Measurements from ENCODE around the gene SEMA3D. TPM values are rescaled to one million over a fixed set of nuclear protein-coding genes. Genes with fewer than 3 reads are reported as not detected.

SEMA3D gene
- total and polyA plus RNA-seq, 4 donors, result 0.53 to 49.0 (median 2.6) TPM

DNA sequence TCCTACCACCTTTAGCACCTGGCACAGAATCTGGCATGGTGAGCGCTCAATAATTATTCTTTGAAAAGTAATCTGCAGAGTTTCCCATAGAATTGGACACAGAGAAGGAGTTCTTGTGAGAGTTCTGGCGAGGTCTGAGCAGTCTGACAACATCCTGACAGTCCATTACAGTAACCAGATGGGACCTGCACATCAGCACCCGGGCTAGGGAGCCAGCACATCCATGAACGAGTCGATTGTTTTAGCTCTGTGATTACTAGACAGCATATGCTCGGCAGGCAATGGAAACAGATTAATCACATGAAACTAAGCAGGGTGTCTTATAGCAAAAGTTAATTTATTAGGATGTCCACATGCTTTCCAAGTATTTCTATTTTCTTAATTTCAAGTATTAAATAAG lies 96.7 kb downstream of the SEMA3D start:
- ATAC-seq (ENCODE audit: insufficient read depth, low FRiP score) (no peak), DNase-seq (peak; percentile 79 to 95 (median 86))
- 64 to 85% methylated on average over 6 of the region's 6 CpGs for WGBS, 2 donors
- no peak overlapping the region for H3K27ac ChIP-seq (ENCODE audit: low read depth in 1 of 2, low read length in 1 of 2)
- no peak overlapping the region for H3K9ac ChIP-seq (ENCODE audit: insufficient read depth in 1 of 2, low read length in 2 of 2)
- H3K9me3 ChIP-seq (ENCODE audit: control insufficient read depth in 4 of 4, insufficient read depth in 3 of 4, low read length in 3 of 4), result no peaks in the 10 kb centered on the region
- no peaks in the 10 kb centered on the region for H3K36me3 ChIP-seq (ENCODE audit: control insufficient read depth in 4 of 4, insufficient read depth in 4 of 4, low read length in 4 of 4)
- TF ChIP-seq, protein P1, sequence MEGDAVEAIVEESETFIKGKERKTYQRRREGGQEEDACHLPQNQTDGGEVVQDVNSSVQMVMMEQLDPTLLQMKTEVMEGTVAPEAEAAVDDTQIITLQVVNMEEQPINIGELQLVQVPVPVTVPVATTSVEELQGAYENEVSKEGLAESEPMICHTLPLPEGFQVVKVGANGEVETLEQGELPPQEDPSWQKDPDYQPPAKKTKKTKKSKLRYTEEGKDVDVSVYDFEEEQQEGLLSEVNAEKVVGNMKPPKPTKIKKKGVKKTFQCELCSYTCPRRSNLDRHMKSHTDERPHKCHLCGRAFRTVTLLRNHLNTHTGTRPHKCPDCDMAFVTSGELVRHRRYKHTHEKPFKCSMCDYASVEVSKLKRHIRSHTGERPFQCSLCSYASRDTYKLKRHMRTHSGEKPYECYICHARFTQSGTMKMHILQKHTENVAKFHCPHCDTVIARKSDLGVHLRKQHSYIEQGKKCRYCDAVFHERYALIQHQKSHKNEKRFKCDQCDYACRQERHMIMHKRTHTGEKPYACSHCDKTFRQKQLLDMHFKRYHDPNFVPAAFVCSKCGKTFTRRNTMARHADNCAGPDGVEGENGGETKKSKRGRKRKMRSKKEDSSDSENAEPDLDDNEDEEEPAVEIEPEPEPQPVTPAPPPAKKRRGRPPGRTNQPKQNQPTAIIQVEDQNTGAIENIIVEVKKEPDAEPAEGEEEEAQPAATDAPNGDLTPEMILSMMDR (IDR thresholded peaks at IDR 0.05; ENCODE audit: control extremely low read depth, extremely low read depth), result no peak
- H3K4me3 ChIP-seq, result no peak overlapping the region
- H3K27me3 ChIP-seq (ENCODE audit: control insufficient read depth in 3 of 3, insufficient read depth in 3 of 3, low read length in 2 of 3), result no peaks in the 10 kb centered on the region
- peaks cover 0 to 38% (median 0%) of the 10 kb centered on the region in 5 donors for H3K4me1 ChIP-seq (ENCODE audit: control insufficient read depth in 5 of 5, insufficient read depth in 5 of 5, low read length in 5 of 5)

DNA sequence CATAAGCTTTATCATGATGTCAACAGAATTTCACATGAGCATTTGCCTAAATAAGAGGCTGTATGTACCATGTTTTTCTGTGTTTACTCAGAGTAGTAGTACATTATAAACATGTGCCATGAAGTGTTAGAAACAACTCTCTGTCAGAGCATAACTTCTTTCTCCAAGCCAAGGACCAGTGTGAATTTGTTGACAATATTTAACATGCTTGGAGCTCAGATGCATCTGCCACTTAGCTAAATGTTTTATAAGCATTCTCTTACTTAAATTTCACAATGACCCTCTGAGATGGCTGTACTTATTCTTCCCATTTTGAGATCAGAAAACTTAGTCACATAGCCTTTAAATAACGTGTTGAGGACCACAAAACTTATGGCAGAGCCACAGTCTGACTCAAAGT lies 105.0 kb downstream of the SEMA3D start:
- TF ChIP-seq, protein P1 (IDR thresholded peaks at IDR 0.05; ENCODE audit: control extremely low read depth, extremely low read depth), result no peak
- H3K4me3 ChIP-seq, result no peak overlapping the region
- DNase-seq (peak in 2 of 3 donors; percentile 80 to 85), ATAC-seq (ENCODE audit: insufficient read depth, low FRiP score) (no peak)
- 61 to 63% methylated on average over 1 of the region's 1 CpG for WGBS, 2 donors
- H3K27ac ChIP-seq (ENCODE audit: low read depth in 1 of 2, low read length in 1 of 2), result no peak overlapping the region
- no peaks in the 10 kb centered on the region for H3K9me3 ChIP-seq (ENCODE audit: control insufficient read depth in 4 of 4, insufficient read depth in 3 of 4, low read length in 3 of 4)
- peaks cover 0 to 23% (median 0%) of the 10 kb centered on the region in 5 donors for H3K4me1 ChIP-seq (ENCODE audit: control insufficient read depth in 5 of 5, insufficient read depth in 5 of 5, low read length in 5 of 5)
- H3K36me3 ChIP-seq (ENCODE audit: control insufficient read depth in 4 of 4, insufficient read depth in 4 of 4, low read length in 4 of 4), result peaks cover 0 to 2% (median 0%) of the 10 kb centered on the region in 4 donors
- H3K9ac ChIP-seq (ENCODE audit: insufficient read depth in 1 of 2, low read length in 2 of 2), result no peak overlapping the region
- no peaks in the 10 kb centered on the region for H3K27me3 ChIP-seq (ENCODE audit: control insufficient read depth in 3 of 3, insufficient read depth in 3 of 3, low read length in 2 of 3)

DNA sequence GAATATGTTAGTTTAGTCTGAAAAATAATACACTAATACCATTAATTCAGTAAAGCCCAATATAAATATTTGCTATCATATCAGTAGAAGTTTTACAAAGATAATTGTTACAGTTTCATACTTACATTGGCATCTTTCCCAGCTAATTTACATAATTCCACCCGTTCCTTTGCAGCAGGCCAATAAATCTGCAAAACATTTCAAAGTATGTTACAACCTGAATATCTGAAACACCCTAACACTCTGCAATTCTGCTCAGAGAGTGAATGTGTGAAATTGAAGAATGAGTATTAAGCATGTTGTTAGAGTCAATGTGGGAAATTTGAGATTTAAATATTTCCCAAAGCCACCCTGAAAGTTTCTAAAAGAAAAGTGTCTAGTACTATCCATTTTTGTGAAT lies 105.5 kb downstream of the SEMA3D start:
- TF ChIP-seq, protein P1 (IDR thresholded peaks at IDR 0.05; ENCODE audit: control extremely low read depth, extremely low read depth), result no peak
- DNase-seq, result peak in 1 of 3 donors; percentile 52
- WGBS, 2 donors, result 20 to 22% methylated on average over 1 of the region's 1 CpG

DNA sequence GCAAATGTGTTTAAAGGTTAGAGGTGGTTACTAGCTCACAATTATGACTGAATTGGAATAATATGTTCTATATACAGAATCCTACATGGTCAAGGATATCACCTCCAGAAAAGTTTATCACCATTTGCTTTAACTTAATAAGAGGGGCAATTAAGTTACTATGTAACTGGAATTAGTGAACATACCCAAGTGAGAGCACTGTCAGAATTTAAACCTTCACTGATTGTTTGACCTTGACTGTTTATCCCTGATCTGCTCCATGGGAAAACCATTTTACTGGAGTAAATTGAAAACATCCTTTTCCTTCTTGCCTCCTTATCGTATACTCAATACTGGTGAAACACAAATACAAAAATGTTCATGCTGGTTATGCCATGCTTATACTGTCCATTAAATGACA lies 107.4 kb downstream of the SEMA3D start:
- TF ChIP-seq, protein P1 (IDR thresholded peaks at IDR 0.05; ENCODE audit: control extremely low read depth, extremely low read depth), result no peak
- WGBS, 2 donors, result 68 to 73% methylated on average over 1 of the region's 1 CpG
- peaks cover 0 to 23% (median 8%) of the 10 kb centered on the region in 5 donors for H3K4me1 ChIP-seq (ENCODE audit: control insufficient read depth in 5 of 5, insufficient read depth in 5 of 5, low read length in 5 of 5)

More for the DNA sequence above, 105.5 kb downstream of the SEMA3D start:
- no peaks in the 10 kb centered on the region for H3K27me3 ChIP-seq (ENCODE audit: control insufficient read depth in 3 of 3, insufficient read depth in 3 of 3, low read length in 2 of 3)
- ATAC-seq (ENCODE audit: insufficient read depth, low FRiP score), result no peak
- no peaks in the 10 kb centered on the region for H3K9me3 ChIP-seq (ENCODE audit: control insufficient read depth in 4 of 4, insufficient read depth in 3 of 4, low read length in 3 of 4)
- H3K4me3 ChIP-seq, result no peak overlapping the region
- H3K9ac ChIP-seq (ENCODE audit: insufficient read depth in 1 of 2, low read length in 2 of 2), result no peak overlapping the region
- H3K4me1 ChIP-seq (ENCODE audit: control insufficient read depth in 5 of 5, insufficient read depth in 5 of 5, low read length in 5 of 5), result peaks cover 0 to 23% (median 0%) of the 10 kb centered on the region in 5 donors
- H3K27ac ChIP-seq (ENCODE audit: low read depth in 1 of 2, low read length in 1 of 2), result no peak overlapping the region
- H3K36me3 ChIP-seq (ENCODE audit: control insufficient read depth in 4 of 4, insufficient read depth in 4 of 4, low read length in 4 of 4), result peaks cover 0 to 2% (median 0%) of the 10 kb centered on the region in 4 donors

More for the DNA sequence above, 107.4 kb downstream of the SEMA3D start:
- Histone ChIP-seq H3K9ac (ENCODE audit: insufficient read depth in 1 of 2, low read length in 2 of 2) (no peak overlapping the region), H3K36me3 (ENCODE audit: control insufficient read depth in 4 of 4, insufficient read depth in 4 of 4, low read length in 4 of 4) (peaks cover 0 to 3% (median 1%) of the 10 kb centered on the region in 4 donors), H3K27me3 (ENCODE audit: control insufficient read depth in 3 of 3, insufficient read depth in 3 of 3, low read length in 2 of 3) (no peaks in the 10 kb centered on the region), H3K27ac (ENCODE audit: low read depth in 1 of 2, low read length in 1 of 2) (no peak overlapping the region), H3K9me3 (ENCODE audit: control insufficient read depth in 4 of 4, insufficient read depth in 3 of 4, low read length in 3 of 4) (no peaks in the 10 kb centered on the region), H3K4me3 (no peak overlapping the region)
- ATAC-seq (ENCODE audit: insufficient read depth, low FRiP score) (no peak), DNase-seq (no peak)
